Astrocyte of the spinal cord (primary cell): ENCODE results near the gene ITPRID2.

Source experiments
- DNase-seq: peaks from one replicate; pipeline ENCODE4 v3.0.0; 2011; ENCODE audit warnings: low read depth, low spot score
- H3K4me3 ChIP-seq: 2 replicates; pipeline ENCODE4 v1.5.1; 2011; ENCODE audit warnings: low read depth, mild to moderate bottlenecking, low read length, moderate library complexity
- in situ Hi-C: cut with HindIII; loops from 2 replicates; pipeline ENCODE4 v1.10.0; 2017; ENCODE audit warnings: low sequenced_read_pairs
- TF ChIP-seq, protein P1 (sequence below): IDR thresholded peaks from 2 replicates; pipeline ENCODE4 v1.5.1; 2012; ENCODE audit warnings: low read depth, mild to moderate bottlenecking, low read length, inconsistent platforms

Gene ITPRID2

DNA sequence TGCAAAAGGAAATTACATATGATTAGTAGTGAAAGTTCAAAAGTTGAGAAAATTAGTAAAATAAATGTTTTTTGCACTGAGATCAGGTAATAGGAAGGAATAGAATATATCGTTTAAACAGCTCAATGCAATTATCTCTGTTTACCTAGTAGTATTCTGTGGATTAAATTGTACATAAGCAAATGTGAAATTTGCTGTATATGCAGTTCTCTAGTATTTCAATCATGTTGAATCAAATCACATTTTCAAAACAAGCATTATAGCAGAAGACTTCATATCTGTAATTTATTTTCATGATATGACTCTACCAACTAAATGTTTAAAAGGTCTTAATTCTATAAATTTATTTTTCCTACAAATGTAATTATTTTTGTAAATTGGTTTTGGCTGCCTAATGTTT, 31.6 kb downstream of the ITPRID2 start:
- H3K4me3 ChIP-seq = no peak overlapping the region
- in situ Hi-C loops = no loop called here
- TF ChIP-seq, protein P1, sequence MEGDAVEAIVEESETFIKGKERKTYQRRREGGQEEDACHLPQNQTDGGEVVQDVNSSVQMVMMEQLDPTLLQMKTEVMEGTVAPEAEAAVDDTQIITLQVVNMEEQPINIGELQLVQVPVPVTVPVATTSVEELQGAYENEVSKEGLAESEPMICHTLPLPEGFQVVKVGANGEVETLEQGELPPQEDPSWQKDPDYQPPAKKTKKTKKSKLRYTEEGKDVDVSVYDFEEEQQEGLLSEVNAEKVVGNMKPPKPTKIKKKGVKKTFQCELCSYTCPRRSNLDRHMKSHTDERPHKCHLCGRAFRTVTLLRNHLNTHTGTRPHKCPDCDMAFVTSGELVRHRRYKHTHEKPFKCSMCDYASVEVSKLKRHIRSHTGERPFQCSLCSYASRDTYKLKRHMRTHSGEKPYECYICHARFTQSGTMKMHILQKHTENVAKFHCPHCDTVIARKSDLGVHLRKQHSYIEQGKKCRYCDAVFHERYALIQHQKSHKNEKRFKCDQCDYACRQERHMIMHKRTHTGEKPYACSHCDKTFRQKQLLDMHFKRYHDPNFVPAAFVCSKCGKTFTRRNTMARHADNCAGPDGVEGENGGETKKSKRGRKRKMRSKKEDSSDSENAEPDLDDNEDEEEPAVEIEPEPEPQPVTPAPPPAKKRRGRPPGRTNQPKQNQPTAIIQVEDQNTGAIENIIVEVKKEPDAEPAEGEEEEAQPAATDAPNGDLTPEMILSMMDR = no peak
- DNase-seq = no peak

DNA sequence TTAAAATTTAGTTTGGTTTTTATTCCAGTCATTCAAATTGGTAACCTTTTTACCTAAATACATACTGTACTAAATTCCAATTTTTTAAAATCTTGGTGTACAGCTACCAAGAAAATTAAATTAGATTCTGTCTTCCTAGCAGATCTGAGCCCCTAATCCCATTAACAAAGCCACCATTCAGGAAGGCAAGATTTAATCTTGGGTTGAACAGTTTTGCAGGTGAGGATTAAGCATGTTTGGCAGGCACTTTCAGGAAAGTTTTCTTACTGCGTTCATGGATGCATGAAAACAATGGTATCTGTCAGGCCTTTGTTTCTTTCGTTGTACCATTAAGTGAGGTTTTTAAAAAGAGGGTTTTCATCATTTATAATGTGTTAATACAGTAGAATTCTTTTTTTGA, 32.8 kb downstream of the ITPRID2 start:
- TF ChIP-seq, protein P1 = no peak
- H3K4me3 ChIP-seq = no peak overlapping the region
- DNase-seq = no peak
- in situ Hi-C loops = no loop called here

DNA sequence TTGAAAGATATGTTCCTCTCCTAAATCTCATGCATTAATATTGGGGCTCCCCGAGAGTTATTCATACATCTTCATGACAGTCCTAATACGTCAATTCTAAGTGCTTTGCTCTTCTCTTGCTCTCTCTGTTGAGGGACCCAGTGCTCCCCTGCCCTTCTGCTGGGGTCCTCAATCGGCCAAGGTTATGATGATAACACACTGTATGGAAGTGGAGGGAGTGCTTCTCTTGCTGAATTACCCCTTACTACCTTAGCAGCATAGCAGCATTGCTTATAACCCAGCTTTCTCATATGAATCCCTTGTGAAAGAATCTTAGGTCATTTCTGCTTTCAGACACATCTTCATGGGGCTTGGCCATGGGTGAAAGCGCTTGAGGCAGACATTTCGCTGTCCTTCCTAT, 43.2 kb downstream of the ITPRID2 start:
- TF ChIP-seq, protein P1 = no peak
- no peak for DNase-seq
- in situ Hi-C loops = no loop called here
- no peak overlapping the region for H3K4me3 ChIP-seq

DNA sequence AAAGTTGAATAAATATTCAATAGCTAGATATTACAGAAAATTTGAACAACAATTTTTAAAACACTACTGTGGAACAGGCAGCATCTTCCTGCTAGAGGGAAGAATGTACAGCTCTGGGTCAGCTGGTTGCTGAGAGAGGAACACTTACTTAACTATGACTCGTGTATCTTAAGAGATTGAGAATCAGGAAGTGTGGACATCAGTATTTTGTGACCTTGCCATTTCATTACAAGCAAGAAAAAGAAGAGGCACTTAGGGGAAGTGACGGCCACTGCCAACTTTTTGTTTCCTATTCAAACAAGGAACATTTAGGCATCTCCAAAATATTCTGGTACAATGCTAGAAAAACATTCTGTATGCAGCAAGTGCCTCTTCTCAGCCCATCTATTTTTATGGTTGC, 45.9 kb downstream of the ITPRID2 start:
- in situ Hi-C loops = no loop called here
- TF ChIP-seq, protein P1 = no peak
- DNase-seq = no peak
- H3K4me3 ChIP-seq = no peak overlapping the region

DNA sequence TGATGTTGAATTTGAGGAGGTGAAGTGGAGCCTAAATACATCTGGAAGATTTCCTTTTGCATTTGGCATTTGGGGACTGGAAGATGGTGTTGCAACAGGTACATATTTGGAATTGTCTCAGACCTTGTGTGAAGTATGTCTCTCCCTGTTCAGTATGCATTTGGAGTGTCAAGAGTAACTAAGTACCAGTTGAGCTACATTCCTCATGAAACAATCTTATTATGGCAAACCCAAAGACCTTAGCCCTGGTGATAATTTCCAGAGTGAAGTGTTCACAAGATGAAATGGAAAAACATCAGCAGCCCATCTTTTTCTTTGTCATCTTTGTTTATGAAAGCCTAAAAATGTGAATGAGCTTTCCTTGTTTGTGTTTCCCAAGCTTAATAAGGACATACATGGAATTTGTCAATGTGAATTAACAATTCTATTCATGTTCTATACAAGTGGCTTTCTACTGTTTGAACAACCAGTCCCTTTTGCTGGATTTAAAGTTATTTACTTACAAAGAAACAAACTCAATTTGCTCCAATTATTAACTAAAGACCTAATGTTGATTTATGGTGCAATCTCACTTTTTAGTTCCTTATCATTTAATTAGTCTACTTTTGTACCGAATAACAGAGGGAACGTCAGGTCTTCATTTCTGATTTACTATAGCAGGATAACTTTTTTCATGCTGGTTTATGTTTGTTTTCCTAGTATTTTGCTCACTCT, 52.0 kb downstream of the ITPRID2 start:
- TF ChIP-seq, protein P1 = no peak
- in situ Hi-C loops = no loop called here
- no peak overlapping the region for H3K4me3 ChIP-seq
- DNase-seq = no peak

DNA sequence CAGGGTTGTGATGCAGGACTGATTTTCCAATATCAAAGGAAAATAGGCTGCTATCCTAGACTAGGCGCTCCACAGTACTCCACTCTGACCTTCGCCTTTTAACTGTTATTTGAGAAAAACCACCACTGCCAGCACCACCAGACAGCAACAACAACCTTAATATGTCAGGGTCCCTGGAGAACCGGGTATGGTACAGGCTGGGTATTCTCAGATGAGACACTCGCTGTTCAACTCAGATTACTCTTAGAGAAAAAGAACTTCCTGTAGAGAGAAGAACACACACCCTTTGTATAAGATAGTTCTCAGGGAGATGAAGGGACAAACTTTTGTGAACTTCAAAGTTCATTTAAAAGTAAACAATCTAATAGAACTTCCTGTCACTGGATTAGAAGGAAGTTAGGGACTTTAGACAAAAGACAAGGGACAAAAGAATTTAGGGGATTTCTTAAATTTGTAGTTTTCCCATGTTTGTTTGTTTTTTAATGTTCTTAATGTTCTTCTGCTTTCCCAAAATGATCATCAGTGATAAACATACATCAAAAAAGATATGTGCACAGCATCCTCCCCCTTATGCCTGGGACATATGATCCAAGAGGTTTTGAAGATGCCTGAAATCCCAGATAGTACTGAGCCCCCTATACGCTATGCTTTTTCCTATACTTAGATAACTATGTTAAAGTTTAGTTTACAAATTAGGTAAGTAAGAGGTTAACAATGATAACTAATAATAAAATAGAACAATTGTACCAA, 52.8 kb downstream of the ITPRID2 start:
- TF ChIP-seq, protein P1 = no peak
- H3K4me3 ChIP-seq = no peak overlapping the region
- no peak for DNase-seq
- in situ Hi-C loops = no loop called here
